ENCODE measurements around the gene ZNRF3.

DNA sequence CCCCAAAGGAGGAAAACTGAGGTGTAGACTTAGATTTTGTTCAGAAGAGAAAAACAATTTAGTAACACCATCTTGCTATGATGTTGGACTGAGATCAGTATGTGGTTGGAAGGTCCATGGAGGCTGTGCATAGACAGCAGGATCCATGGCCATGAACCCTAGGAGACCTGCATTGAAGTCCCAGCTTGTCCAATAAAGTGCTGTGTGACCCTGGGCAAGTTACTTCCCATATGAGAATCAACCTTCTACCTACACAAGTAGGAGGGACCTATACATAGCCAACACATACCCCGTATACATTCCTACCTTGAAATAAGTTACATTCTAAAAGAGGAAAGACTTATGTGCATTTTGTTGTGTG is 27.3 kb upstream of the ZNRF3 start:
- TF ChIP-seq TAF1 (IDR thresholded peaks at IDR 0.05; ENCODE audit: borderline replicate concordance, insufficient read depth, low read length) (no peak), POLR2AphosphoS5 (IDR thresholded peaks at IDR 0.05; ENCODE audit: low read depth, low read length) (no peak), SIN3A (IDR thresholded peaks at IDR 0.05; ENCODE audit: borderline replicate concordance, insufficient read depth, low read length) (no peak), FOXP2 (optimal IDR thresholded peaks at IDR 0.05; ENCODE audit: borderline replicate concordance, extremely low read depth, extremely low read length, insufficient read depth) (no peak)
- TF ChIP-seq, protein P1, sequence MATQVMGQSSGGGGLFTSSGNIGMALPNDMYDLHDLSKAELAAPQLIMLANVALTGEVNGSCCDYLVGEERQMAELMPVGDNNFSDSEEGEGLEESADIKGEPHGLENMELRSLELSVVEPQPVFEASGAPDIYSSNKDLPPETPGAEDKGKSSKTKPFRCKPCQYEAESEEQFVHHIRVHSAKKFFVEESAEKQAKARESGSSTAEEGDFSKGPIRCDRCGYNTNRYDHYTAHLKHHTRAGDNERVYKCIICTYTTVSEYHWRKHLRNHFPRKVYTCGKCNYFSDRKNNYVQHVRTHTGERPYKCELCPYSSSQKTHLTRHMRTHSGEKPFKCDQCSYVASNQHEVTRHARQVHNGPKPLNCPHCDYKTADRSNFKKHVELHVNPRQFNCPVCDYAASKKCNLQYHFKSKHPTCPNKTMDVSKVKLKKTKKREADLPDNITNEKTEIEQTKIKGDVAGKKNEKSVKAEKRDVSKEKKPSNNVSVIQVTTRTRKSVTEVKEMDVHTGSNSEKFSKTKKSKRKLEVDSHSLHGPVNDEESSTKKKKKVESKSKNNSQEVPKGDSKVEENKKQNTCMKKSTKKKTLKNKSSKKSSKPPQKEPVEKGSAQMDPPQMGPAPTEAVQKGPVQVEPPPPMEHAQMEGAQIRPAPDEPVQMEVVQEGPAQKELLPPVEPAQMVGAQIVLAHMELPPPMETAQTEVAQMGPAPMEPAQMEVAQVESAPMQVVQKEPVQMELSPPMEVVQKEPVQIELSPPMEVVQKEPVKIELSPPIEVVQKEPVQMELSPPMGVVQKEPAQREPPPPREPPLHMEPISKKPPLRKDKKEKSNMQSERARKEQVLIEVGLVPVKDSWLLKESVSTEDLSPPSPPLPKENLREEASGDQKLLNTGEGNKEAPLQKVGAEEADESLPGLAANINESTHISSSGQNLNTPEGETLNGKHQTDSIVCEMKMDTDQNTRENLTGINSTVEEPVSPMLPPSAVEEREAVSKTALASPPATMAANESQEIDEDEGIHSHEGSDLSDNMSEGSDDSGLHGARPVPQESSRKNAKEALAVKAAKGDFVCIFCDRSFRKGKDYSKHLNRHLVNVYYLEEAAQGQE (IDR thresholded peaks at IDR 0.05; ENCODE audit: insufficient read depth in 1 of 2, low read depth in 2 of 2, low read length in 2 of 2): no peak

Data from PFSK-1 (cell line).